Measurements from ENCODE around the gene TRIO. TPM values are rescaled to one million over a fixed set of nuclear protein-coding genes. Genes with fewer than 3 reads are reported as not detected.
"Not testable (repeated sequence)": the region's sequence is repeated elsewhere in the genome, so short reads cannot be mapped to it uniquely, and the experiment has no call there.

TRIO gene
- polyA plus RNA-seq, 1 donor: 130 TPM

- DNase-seq: no peak
These were observed 270.9 kb downstream of the TRIO start for GRCh38 chr5:14414007-14414406.

GRCh38 chr5:14414656-14415023 is 271.5 kb downstream of the TRIO start:
- DNase-seq: no peak

GRCh38 chr5:14415024-14415697 is 272.0 kb downstream of the TRIO start:
- DNase-seq: no peak

GRCh38 chr5:14415698-14416074 is 272.5 kb downstream of the TRIO start:
- no peak for DNase-seq

GRCh38 chr5:14416621-14417275 is 273.6 kb downstream of the TRIO start:
- DNase-seq: no peak

- no peak for DNase-seq
These were observed 274.2 kb downstream of the TRIO start for GRCh38 chr5:14417276-14417730.

GRCh38 chr5:14417792-14418765 is 274.9 kb downstream of the TRIO start:
- DNase-seq: no peak

GRCh38 chr5:14419686-14420085 is 276.5 kb downstream of the TRIO start:
- DNase-seq: no peak

GRCh38 chr5:14420101-14420811 is 277.1 kb downstream of the TRIO start:
- no peak for DNase-seq

GRCh38 chr5:14421851-14422250 is 278.7 kb downstream of the TRIO start:
- no peak for DNase-seq

- DNase-seq: no peak
These were observed 281.0 kb downstream of the TRIO start for GRCh38 chr5:14424011-14424685.

GRCh38 chr5:14425559-14425958 is 282.4 kb downstream of the TRIO start:
- no peak for DNase-seq

GRCh38 chr5:14426521-14426920 is 283.4 kb downstream of the TRIO start:
- DNase-seq: no peak

- DNase-seq: no peak
These were observed 285.4 kb downstream of the TRIO start for GRCh38 chr5:14428302-14429081.

GRCh38 chr5:14429101-14430050 is 286.2 kb downstream of the TRIO start:
- DNase-seq: no peak

GRCh38 chr5:14431534-14431933 is 288.4 kb downstream of the TRIO start:
- no peak for DNase-seq

- DNase-seq: no peak
These were observed 289.9 kb downstream of the TRIO start for GRCh38 chr5:14432931-14433589.

- no peak for DNase-seq
These were observed 292.3 kb downstream of the TRIO start for GRCh38 chr5:14435481-14435880.

GRCh38 chr5:14436122-14436521 is 293.0 kb downstream of the TRIO start:
- DNase-seq: not testable (repeated sequence)

All from left kidney (tissue), 2 donors.